ENCODE data around the gene NADSYN1.

The NADSYN1 gene

DNA sequence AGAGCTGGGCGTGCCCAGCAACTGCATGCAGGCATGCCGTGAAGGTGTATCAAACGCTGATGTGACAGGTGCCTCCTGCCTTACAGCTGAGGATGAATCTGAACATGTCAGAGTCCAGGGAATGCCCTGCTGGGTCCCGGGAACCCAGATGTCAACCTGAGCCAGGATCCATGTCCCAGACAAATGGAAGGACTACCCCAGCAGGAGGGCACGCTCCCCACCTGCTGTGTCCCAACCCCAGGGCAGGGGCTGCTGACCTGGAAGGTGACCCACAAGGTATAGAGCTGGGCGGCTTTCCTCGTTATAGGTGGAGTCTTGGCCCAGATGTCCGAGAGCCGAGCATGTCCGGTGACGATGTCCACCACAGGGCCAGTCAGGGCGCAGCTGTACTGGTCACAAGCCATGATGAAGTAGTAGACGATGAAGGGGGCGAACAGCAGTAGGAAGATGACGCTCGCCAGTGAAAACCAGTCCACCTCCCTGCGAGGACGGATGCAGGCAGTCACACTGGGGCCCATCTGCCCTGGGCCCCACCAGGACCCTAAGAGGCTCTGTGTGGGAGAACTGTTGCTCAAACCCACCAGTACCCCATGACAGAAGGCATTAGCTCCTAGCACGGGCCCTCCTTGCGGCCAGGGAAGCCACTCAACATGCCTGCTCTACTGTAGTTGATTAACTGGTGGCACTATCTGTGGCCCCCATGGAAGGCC lies 9.1 kb upstream of the NADSYN1 start:
- no peak for DNase-seq (ENCODE audit: low read depth)
- TF ChIP-seq, protein P1, sequence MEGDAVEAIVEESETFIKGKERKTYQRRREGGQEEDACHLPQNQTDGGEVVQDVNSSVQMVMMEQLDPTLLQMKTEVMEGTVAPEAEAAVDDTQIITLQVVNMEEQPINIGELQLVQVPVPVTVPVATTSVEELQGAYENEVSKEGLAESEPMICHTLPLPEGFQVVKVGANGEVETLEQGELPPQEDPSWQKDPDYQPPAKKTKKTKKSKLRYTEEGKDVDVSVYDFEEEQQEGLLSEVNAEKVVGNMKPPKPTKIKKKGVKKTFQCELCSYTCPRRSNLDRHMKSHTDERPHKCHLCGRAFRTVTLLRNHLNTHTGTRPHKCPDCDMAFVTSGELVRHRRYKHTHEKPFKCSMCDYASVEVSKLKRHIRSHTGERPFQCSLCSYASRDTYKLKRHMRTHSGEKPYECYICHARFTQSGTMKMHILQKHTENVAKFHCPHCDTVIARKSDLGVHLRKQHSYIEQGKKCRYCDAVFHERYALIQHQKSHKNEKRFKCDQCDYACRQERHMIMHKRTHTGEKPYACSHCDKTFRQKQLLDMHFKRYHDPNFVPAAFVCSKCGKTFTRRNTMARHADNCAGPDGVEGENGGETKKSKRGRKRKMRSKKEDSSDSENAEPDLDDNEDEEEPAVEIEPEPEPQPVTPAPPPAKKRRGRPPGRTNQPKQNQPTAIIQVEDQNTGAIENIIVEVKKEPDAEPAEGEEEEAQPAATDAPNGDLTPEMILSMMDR (IDR thresholded peaks at IDR 0.05; ENCODE audit: low read length, missing control alignments): no peak
- H3K4me3 ChIP-seq (replicated peaks; ENCODE audit: low read depth, low read length): no peak overlapping the region

- TF ChIP-seq, protein P1 (IDR thresholded peaks at IDR 0.05; ENCODE audit: low read length, missing control alignments): no peak
- no peak overlapping the region for H3K4me3 ChIP-seq (replicated peaks; ENCODE audit: low read depth, low read length)
- no peak for DNase-seq (ENCODE audit: low read depth)
Measured at GRCh38 chr11:71444811-71445210, 8.2 kb upstream of the NADSYN1 start.

DNA sequence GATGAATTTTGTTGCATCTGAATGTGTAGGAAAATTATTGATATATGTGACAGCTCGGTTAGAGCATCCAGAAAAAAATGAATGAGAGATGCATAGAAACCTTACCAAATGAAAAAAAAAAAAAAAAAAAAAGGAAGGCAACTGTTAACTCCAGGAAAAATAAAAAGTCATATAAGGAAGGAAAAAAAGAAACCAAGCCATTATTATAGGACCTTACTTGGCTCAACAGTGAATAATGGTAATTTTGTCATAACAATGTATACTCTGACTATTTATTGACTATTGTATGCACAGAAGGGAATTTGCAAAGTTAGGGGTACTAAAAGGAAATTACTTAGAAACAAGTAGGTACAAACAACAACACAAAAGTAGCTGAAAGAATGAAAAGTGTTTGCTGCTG lies 6.9 kb upstream of the NADSYN1 start:
- no peak overlapping the region for H3K4me3 ChIP-seq (replicated peaks; ENCODE audit: low read depth, low read length)
- TF ChIP-seq, protein P1 (IDR thresholded peaks at IDR 0.05; ENCODE audit: low read length, missing control alignments): no peak
- DNase-seq (ENCODE audit: low read depth): no peak

- peak; percentile 86 for DNase-seq (ENCODE audit: low read depth)
- peak overlapping the region; percentile 93 for H3K4me3 ChIP-seq (replicated peaks; ENCODE audit: low read depth, low read length)
- TF ChIP-seq, protein P1 (IDR thresholded peaks at IDR 0.05; ENCODE audit: low read length, missing control alignments): no peak
Measured at GRCh38 chr11:71446942-71447688, 5.9 kb upstream of the NADSYN1 start.

DNA sequence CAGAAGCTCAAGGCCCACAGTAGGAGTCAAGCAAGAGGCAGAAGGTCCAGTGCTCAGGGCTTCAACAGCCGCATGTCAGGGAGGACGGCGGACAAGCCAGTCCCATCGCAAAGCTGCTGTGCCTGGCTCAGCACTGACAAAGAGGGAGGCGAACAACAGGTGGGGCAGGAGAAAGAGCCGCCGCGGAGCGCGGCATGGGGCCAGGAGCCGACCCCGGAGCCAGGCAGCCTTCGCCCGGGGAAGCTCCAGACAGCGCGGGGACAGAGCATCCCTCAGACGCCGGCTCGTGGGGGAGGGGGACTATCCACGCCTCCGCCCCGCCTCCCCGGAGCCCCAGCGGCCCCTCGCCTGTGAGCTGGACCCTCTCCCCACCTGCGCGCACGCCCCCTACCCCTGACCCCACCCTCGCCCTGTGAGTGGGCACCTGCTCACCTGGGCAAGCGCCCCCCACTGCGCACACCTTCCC lies 5.2 kb upstream of the NADSYN1 start:
- TF ChIP-seq, protein P1 (IDR thresholded peaks at IDR 0.05; ENCODE audit: low read length, missing control alignments): no peak
- peak overlapping the region; percentile 93 for H3K4me3 ChIP-seq (replicated peaks; ENCODE audit: low read depth, low read length)
- no peak for DNase-seq (ENCODE audit: low read depth)

DNA sequence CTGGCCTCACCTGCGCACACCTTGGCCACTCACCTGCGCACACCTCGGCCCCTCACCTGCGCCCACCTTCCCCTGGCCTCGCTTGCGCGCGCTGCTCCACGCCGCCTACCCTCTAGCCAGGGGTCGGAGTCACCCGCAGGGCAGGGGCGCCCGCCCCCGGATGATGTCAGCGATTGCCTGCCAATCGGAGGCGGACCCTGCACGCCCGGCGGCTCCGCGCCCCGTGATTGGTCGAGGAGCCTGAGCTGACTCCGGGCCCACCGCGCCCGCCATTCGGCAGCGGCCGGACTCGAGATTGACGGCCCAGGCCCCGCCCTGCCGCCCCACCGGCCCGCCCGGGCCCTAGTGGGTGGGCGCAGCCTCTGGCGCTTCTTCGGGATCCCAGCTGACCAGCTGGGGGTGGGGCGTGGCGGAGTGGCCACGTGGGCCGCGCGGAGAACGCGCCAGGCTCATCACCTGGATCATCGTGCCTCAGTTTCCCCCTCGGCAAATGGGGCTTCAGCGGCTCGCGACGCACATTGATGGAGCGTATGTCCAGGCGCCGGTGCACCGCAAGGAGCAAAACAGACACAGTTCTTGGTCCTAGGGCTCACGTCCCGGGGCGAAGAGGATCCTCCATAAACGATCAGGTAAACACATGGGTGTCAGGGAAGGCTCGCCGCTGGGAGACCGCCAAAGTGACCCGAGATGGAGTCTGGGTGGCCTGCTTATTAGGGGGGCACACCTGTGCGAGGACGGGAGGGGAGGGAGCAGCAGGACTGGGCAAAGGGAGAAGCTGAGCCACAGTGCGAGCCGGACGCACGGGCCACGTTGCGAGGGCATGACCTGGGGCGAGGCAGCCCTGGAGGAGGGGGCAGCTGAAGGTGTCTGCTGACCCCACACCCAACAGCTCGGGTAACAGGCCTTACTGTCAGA lies 4.5 kb upstream of the NADSYN1 start, which contains the start of gene DHCR7:
TSS of gene DHCR7 (minus strand) at position 137 of the 915 bp plus-strand sequence. CDS start 3,441 bp downstream, outside the sequence.
- peak; percentile 95 for DNase-seq (ENCODE audit: low read depth)
- H3K4me3 ChIP-seq (replicated peaks; ENCODE audit: low read depth, low read length): peak within 1 kb of the TSS; percentile 93
- TF ChIP-seq, protein P1 (IDR thresholded peaks at IDR 0.05; ENCODE audit: low read length, missing control alignments): no peak

All from fibroblast of pulmonary artery (primary cell).